HG03280 (cell line): ENCODE results near the gene LRRC55.
"Not testable (repeated sequence)": the region's sequence is repeated elsewhere in the genome, so short reads cannot be mapped to it uniquely, and the experiment has no call there.

Source experiments
- ATAC-seq: cut with Tn5 transposase; IDR thresholded peaks from one replicate; pipeline ENCODE4 v1.9.1; 2021; ENCODE audit warnings: mild to moderate bottlenecking, moderate library complexity; ENCODE audit not compliant: unreplicated experiment

LRRC55 gene

DNA sequence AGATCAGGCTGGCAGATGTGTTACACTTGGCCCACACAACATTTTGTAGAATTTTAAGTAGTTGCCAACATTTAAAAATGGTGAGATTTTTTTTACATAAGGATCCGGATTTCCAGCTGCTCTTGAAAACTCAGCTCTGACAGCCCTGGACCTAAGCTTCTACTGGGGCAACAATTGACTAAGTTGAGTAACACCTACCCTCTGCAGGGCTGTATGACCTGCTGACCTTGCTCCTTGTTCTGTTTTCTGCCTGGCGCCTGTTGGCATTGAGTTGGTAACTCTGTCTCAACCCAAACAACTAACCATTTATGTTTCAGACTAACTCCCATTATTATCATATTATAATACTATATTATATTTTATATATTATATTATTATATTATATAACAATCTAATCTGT lies 21.1 kb upstream of the LRRC55 start:
- ATAC-seq, result no peak

DNA sequence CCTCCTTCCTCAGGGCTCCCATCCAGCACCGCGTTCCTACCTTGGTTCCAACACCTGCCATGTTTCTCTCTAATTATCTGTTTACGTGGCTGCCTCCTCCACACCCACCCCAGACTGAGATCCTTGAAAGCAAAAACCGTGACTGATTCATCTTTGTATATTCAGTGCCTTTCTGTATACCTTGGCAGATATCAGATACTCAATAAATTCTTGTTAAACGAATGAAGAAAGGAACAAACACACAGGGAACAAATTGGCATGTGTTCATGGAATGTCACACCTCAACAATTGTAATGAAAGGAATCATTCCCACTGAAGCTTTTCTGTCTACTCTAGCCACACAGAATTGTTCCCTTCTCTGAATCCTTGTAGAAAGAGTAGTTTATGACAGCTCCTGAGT lies 20.4 kb upstream of the LRRC55 start:
- ATAC-seq, result no peak

DNA sequence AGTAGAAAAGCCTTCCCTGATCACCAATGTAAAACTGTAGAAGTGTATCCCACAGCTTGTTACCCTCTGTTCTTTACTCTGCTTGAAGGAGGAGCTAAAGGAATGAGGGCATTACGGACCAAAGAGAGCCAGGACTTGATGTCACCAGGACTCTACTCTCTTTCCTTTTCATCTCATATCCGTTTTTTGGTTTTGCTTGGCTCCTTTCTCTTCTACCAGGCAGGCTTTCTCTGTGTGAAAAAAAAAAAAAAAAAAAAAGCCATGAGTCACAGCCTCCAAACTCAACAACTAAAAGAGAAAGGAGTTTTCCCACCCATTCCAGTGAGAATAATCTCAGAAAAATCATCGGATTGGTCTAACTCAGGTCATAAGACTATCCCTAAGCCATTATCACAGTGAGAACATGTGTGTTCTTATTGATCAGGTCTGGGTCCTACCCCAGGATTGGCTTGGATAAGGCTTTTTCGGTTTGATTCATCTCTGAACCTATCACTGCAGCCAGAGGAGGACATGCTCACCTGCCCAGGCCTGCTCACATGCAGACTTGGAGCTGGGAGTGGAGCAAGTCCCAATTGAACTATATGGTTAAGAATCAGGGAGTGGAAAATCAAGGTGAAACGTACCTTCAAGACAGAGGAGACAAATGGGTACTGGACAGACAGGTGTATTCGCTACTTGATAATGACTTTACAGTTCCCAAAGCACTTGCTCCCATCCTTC lies 19.4 kb upstream of the LRRC55 start:
- no peak for ATAC-seq

DNA sequence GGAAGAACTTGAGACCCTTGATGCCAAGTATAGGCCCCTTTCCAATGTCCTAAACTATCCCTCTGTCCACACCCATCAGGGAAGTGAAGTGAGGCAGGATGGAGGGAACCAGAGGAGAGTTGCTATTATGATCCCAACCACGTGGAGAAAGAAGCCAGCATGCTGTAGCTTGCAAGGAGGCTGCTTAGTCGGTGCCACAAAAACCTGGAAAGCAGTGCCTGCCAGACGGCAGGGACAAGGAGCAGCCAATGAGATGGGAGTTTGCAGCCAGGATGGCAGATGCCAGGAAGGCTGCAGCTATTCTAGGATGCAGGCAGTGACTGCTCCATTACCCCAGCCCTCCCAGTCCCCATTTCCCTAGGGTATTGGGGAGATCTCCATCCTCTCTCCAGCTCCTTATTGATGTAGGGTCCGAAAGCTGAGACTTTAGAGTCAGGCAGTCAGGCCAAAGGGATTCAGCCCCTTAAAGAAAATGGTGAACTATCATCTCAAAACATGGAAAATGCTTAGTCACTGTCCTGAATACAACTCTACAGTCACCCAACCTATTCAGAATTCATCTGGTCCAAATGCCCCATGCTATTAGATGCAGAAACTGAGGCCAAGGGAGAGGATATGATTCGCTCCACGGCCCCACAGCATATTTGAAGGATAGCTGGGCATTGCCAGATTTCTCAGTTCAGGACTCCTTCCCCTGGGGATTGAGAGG lies 18.4 kb upstream of the LRRC55 start:
- ATAC-seq, result no peak

DNA sequence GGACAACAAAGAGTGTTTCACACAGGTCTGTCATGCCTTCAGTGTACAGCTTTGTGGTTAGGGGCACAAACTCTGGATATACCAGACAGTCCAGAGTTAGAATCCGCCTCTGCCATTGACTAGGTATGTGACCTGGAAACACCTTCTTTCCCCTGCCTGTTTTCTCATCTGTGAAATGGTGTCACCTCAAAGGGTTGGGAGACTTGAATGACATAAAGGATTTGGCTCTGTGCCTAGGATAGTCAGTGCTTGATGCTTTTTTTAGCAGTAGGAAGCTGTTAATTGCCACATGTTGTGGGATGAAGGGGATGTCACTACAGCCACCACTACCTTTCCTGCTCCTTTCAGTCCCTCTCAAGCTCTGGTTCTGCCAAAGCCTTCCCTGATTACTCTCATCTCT lies 17.4 kb upstream of the LRRC55 start:
- no peak for ATAC-seq

DNA sequence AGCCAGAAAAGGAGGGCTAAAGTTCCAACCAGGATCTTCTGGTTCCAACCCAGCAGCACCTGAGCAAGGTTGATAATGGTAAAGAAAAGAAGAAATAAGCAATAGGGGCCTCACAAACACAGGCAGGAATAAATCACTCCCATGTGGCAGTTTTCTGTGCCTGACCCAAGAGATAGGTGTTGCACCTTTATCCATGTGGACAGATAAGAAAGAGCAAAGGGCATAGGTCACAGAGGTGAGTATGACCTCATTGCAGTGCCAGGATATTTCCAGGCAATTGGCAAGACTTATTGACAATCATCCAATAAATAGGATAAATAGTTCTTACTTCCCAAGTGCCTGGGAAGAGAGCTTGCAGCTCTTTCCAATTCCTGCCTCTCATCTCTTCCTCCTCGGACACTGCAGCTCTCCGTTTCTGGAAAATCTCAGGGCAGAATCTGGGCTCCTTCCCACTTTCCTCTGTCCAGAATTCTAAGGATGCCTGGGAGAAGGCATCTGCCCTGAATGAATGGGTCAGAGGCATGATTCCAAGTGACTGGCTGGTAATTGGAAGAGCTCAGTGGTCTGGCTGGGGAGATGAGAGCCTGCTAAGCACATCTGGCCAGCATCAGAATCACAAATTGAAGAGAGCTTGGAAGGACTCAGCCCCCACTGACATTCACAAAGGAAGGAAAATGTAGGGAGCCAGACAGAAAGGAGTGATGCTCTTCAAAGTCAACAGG lies 14.5 kb upstream of the LRRC55 start:
- ATAC-seq, result no peak

DNA sequence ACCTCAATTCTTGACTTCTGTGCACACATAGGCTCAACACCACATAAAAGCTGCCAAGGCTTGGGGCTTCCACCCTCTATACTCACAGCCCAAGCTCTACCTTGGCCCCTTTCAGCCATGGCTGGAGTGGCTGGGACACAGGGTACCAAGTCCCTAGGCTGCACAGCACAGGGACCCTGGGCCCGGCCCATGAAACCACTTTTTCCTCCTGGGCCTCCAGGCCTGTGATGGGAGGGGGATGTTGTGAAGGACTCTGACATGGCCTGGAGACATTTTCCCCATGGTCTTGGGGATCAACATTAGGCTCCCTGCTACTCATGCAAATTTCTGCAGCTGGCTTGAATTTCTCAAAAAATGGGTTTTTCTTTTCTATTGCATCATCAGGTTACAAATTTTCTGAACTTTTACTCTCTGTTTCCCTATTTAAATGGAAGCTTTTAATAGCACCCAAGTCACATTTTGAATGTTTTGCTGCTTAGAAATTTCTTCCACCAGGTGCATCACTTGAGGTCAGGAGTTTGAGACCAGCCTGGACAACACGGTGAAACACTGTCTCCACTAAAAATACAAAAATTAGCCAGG lies 11.9 kb upstream of the LRRC55 start:
- not testable (repeated sequence) for ATAC-seq

DNA sequence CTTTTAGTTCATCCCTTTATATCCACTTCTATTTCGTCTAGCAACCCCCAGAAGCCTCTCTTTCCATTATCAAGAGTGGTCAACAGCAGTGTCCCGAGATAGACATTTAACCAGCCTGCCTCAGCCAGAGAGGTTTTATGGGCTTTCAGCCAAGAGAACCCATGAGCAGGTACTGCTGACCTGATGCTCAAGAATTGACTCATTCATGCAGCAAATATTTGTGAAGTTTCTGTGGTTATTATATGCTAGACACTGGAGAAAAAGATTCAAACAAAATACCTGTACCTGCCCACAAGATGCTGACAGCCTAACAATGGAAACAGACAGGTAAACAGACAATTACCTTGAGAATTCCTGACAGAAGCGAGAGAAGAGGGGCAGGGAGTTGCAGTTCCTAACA lies 9.7 kb upstream of the LRRC55 start:
- ATAC-seq, result no peak

DNA sequence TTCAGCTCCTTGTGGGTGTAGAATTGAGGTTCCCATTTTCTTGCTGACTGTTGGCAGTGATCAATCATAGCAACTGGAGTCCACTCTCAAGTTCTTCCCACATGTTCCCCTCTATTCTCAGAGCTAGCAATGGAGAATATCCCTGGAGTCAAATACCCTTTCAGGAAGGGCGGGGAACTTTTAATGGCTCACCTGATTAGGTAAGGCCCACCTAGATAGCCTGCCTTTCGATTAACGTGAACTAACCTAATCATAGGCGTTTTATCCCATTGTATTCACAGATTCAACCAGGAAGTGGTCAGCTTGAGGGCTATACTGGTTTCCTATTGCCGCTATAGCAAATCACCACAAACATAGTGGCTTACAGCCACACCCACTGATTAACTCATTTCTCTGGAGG lies 7.1 kb upstream of the LRRC55 start:
- no peak for ATAC-seq

DNA sequence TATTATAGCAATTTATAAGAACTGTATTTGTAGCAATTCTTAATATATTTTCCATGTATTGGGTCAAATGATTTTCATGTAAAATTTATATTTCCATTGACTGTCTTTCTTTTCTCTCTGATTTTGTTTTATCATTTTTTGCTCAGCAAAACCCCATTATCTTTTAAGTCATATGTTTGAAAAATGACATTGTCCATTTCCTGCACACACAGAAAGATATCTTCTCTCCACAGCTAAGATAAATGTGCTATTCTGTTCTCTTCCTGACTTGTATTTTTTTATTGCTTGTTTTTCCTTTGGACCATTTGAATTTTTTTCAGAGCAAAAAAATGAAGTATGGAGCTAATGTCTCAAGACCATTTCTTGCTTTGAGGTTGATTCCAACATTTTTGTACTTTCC lies 6.3 kb upstream of the LRRC55 start:
- no peak for ATAC-seq

DNA sequence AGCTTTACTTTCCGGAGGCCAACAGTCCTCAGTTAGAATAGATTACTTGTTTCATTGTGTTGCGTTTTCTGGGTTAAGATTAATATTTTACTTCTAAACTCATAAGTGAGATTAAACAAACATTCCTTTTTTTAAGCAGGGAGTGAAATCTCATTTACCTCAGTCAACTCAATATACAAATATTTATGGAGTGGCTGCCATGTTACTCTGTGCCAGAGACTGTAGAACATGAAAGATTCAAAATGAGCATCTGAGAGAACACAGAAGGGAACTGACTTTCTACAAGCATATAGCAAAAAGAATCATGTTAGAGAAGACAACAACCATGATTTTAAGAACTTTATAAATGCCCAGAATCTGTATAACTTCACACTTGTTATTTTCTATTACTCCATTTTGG lies 3.4 kb upstream of the LRRC55 start:
- ATAC-seq, result no peak

DNA sequence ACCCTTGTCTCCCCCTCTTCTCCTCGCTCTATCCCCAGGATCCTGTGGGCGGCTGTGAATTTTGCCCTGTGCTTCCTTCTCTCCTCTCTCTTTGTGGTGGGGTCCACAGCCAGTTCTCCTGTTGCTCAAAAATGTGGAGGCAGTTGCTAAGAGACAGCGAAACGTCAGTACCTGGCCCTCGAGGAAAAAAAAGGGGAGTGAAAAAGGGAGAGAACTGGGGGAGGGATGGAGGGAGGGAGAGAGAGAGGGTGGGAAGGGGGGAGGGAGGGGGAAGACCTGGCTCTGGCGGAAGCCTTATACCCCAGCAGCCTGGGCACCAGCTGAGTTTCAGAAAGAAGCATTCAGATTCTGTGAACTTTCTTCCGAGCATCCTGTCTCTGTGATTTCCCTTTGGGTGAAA lies 2.1 kb upstream of the LRRC55 start:
- ATAC-seq, result no peak

DNA sequence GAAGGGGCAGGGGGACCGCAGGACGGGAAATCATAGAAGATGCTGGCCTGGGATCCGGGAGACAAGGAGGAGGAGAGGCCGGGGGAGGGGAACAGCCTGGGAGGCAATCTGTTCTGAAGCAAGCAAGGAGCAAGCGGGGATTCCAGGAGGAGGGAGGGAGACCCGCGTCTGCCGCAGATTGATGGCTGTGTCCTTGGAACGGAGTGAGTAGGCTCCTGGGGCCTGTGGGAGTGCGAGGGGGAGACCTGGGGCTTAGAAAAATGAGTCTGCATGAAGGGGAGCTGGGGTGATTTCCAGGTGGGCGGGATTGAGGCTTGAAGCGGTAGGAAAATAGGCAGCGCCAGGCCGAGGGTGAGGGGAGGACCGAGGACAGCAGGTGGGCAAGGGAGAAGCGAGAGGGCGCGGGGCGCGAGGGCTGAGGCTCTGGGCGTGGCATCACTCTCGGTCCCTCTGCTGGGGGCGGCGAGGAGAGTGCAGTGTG lies 1.6 kb upstream of the LRRC55 start:
- no peak for ATAC-seq

DNA sequence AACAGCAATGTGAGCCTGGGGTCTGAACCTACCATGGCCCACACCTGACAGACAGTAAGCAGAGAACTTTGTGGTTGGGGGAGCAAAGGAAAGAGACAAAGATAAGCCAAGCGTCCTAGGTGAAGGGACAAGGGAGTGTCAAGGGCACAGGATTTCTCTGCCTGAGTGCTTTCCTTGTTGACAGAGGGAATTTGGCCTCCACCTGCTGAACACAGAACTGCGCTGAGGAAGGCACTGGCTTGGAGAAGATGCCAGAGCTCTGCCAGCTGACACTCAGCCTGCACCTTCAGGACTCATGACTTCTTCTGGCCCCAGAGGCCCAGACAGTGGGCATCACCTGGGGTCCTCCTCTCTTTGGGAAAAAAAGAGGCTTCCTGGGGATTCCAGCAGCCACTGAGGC lies 789 bp upstream of the LRRC55 start:
- ATAC-seq, result no peak

DNA sequence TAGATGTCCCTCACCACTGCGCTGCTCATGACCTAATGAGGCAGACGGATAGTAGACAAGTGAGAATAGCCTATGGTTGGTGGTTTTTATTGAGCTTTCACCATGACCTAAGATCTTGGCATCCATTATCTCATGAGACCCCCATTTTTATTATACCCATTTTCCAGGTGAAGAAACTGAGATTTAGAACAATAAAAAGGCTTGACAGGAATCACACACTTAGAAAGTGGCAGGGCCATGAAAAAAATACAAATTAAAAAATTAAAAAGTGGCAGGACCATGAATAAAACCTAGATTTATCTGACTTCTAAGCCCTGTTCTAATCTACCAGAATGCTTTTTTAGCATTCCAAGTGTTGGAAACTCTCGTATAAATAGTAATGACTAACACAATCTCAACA lies 1.1 kb downstream of the LRRC55 start:
- no peak for ATAC-seq

DNA sequence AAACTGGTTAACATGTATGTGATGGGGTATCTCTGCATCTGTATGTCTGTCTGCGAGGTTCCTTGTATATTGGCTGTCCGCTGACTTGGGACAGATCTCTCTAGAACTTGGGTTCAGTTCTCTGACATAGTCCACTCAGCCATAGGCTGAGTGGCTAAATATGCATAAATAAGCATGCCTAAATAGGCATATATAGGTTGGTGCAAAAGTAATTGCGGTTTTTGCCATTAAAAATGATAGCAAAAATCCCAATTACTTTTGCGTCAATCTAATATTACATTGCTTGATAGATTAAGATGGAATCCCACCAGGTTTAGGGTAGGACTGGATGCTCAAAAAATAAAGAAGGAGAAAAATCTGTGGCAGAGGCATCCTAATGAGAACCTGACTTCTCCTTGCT lies 8.8 kb downstream of the LRRC55 start:
- ATAC-seq, result no peak

DNA sequence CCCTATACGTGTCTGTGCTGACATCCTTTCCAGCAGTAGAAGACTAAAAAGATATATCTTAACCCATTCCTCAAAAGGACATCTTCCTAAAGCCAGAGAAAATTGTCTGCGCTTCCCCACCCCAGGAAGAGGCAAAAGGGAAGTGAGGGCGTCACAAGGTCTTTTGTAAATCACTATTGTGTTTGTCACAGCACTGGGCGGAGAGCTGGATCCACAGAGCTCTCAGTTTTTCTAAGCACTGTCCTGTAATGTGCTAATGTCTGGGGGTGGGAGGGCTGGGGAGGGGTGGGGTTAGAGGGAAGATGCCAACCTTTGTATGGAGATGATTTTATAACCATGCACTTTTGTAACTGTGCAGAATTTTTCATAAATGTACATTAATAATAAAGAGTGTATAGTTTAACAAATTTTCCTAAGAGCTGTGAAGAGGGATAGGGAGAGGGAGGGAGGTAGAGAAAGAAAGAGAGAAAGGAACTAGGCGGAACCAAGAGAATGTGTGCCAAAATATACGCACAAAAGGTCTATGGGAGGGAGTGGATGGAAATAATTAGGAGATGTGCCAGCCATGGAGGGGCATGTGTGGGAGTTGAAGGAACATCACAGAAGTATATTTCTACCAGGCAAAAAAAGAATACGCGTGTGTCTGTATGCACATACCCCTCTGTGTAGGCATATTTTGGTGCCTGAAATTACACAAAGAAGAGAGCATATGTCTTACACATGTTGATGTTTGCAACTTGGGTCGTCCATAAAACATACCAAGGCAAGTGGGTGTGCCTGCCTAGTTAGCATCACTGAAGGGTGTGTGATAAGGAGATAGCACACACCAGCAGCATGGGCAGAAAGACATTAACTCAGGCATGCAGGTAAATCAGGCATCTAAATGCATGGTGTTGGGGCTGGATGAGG lies 9.8 kb downstream of the LRRC55 start:
- ATAC-seq, result no peak

DNA sequence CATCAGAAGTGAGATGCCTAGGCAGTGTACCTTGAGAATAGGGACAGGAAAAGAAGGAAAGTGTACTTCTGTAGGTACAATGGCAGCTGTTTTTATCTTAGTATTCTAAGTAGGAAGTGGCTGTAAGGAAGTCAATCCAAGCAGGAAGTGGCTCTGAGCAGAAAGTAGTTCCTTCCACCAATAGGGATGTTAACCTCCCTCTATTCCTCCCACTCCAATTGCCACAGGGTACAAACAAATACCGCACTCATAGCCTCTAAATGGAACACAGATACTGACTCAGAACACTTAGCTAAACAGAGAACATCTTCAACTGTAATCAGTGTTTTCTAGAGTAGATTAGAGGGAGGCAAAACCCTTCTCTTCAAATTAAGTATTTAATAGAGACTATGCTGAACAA lies 10.6 kb downstream of the LRRC55 start:
- ATAC-seq, result no peak

DNA sequence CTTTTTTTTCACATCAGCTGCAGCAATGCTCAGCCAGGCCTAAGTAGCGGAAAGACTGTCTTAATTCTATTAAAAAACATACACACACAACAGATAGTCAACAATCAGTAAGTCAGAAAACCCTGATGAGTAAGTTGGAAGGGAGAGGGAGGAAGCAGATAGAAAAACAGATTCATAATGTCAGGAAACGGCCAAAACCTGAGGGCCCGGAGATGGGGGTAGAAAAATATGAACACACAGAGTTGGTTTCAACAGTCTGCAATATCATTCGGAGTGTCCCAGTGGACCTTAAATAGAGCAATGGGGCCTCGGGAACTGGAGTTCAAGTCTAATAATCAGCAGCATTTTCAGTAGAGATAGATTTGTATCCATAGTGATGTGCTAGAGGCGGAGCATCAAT lies 14.8 kb downstream of the LRRC55 start:
- no peak for ATAC-seq

DNA sequence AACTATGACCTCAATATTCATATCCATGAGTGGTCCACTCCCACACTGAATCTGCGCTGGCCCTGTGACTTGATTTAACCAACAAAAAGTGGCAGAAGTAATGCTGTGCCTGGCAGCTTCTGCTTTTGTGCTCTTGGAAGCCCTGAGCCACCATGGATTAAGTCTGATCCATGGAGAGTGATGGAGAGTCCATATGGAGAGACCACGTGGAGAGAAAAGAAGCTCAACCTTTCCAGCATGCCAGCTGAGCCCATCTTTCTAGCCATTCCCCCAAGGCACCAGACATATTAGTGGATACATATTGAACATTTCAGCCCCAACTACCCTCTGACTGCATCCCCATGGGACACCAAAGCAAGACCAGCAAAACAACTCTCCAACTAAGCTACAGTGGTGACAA lies 16.0 kb downstream of the LRRC55 start:
- no peak for ATAC-seq

DNA sequence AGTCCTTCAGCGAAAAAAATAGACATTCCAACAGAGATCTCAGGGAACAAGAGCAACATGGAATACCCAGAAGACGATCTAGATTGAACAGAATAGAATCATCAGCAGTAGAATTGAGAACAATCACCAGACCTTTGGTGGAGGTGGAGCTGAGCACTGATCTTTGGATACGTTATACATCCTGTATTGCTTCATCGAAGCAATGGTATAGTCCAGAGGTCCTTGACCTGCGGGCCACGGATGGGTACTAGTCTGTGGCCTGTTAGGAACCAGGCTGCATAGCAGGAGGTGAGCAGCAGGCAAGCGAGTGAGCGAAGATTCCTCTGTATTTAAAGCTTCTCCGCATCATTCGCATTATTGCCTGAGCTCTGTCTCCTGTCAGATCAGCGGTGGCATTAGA lies 17.6 kb downstream of the LRRC55 start:
- ATAC-seq, result no peak
